Breast epithelium (tissue), 3 donors: ENCODE results near the gene SGK2.

Source experiments
- CTCF ChIP-seq, 3 donors: fragments of 450-650 bp; IDR thresholded peaks; one replicate each; pipeline ENCODE4 v1.5.1; 2016 to 2017; ENCODE audit warnings: antibody characterized with exemption in 3 of 3, mild to moderate bottlenecking in 3 of 3, moderate library complexity in 3 of 3
- POLR2A ChIP-seq: fragments of 450-650 bp; IDR thresholded peaks from one replicate; pipeline ENCODE4 v1.6.1; 2016; ENCODE audit warnings: antibody characterized with exemption, mild to moderate bottlenecking, moderate library complexity

GRCh38 chr20:43531091-43531443 is 27.8 kb upstream of the SGK2 start:
- no peak for TF ChIP-seq CTCF (IDR thresholded peaks at IDR 0.05)
- TF ChIP-seq POLR2A, result no peak
